DOHH2 (cell line): Measurements from ENCODE around the gene SMAD5.

Experiments used
- CTCF ChIP-seq: fragments of 200-600 bp; sonication (generic); IDR thresholded peaks from one replicate; pipeline ENCODE4 v1.5.1; 2014; ENCODE audit warnings: antibody characterized with exemption, mild to moderate bottlenecking, low read depth, low read length; ENCODE audit not compliant: poor library complexity, severe bottlenecking
- EZH2phosphoT487 ChIP-seq: fragments of 200-600 bp; sonication (generic); IDR thresholded peaks from 2 replicates; pipeline ENCODE4 v1.6.1; 2017; ENCODE audit warnings: borderline replicate concordance, mild to moderate bottlenecking, antibody characterized with exemption, low read length, moderate library complexity, mixed read lengths

DNA sequence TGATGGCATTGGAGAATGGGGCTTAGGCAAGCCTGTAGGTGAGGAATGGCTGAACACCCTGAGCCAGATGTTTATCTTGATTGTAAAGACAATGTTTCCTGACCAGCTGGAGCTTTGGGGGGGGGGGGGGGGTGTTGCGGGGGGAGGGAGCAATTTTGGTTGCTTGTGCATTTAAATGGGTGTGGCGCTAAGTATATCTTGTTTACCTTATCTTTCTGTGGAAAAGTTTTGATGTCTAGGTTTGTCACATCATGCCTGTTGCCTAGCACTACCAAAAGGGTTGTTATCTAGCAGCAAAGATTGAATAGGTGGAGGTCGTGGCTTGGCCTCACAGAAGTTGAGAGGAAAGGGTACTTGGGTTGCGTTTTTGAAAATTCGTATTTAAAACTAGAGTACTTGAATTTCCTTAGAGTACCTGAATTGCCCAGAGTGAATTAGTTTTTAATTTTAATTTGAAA lies 1.3 kb downstream of the SMAD5 start:
- TF ChIP-seq CTCF (no peak), EZH2phosphoT487 (no peak)
